Measurements from ENCODE around the gene MTMR12. TPM values are rescaled to one million over a fixed set of nuclear protein-coding genes. Genes with fewer than 3 reads are reported as not detected.

Gene MTMR12
- total and polyA plus RNA-seq, 2 of the 13 experiments (the other 11 are each of a cell fraction or from before 2014, with no cell fraction given): 23.4 to 36.6 TPM

DNA sequence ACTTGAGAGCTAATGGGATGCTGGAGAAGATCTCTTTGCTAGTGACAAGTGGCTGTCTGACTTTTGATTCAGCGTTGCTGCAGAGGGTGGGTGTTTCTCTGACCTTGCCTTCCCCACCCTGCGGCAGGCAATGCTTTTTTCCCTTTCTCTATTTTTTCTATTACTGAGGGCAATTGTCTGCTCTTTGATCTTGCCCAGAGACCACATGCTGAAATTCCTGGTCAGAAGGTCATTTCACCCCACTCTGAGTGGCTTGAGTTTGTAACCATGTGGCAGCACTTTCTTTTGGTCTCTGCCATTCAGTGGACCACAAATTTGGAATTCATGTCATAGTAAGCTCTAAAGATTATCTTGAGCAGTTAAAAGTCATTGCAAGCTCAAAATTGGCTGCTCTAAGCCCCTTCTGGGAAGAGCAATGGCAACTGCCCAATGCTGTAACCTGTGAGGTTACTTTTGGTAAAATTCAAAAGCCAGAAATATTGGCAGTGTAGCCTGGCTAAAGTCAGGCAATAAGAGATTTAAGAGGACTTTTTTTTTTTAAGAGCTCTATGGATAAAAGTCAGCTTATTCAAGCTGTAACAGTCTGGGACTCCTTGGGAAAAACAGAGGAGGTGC lies 30.4 kb upstream of the MTMR12 start (continued):
- TF ChIP-seq, protein P1, sequence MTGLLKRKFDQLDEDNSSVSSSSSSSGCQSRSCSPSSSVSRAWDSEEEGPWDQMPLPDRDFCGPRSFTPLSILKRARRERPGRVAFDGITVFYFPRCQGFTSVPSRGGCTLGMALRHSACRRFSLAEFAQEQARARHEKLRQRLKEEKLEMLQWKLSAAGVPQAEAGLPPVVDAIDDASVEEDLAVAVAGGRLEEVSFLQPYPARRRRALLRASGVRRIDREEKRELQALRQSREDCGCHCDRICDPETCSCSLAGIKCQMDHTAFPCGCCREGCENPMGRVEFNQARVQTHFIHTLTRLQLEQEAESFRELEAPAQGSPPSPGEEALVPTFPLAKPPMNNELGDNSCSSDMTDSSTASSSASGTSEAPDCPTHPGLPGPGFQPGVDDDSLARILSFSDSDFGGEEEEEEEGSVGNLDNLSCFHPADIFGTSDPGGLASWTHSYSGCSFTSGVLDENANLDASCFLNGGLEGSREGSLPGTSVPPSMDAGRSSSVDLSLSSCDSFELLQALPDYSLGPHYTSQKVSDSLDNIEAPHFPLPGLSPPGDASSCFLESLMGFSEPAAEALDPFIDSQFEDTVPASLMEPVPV (CRISPR knock-in tag; IDR thresholded peaks at IDR 0.05): no peak
- TF ChIP-seq ELF3 (CRISPR knock-in tag; IDR thresholded peaks at IDR 0.05) (no peak), TFDP1 (CRISPR knock-in tag; IDR thresholded peaks at IDR 0.05; ENCODE audit: borderline replicate concordance) (peak; percentile 23; the same call in 1 of the 2 replicates), POGZ (CRISPR knock-in tag; IDR thresholded peaks at IDR 0.05) (peak; percentile 43; the same call in 1 of the 2 replicates), NR2F6 (IDR thresholded peaks at IDR 0.05) (peak; percentile 64), NR2F6 (CRISPR knock-in tag; IDR thresholded peaks at IDR 0.05) (peak; percentile 87), JDP2 (CRISPR knock-in tag; IDR thresholded peaks at IDR 0.05; ENCODE audit: borderline replicate concordance) (no peak), ZSCAN25 (CRISPR knock-in tag; IDR thresholded peaks at IDR 0.05) (no peak), ASH2L (IDR thresholded peaks at IDR 0.05; ENCODE audit: insufficient read length, low read depth, low read length) (peak; percentile 34), ZNF12 (CRISPR knock-in tag; IDR thresholded peaks at IDR 0.05) (no peak), ZNF256 (CRISPR knock-in tag; conservative IDR thresholded peaks at IDR 0.05) (no peak), THAP7 (CRISPR knock-in tag; IDR thresholded peaks at IDR 0.05) (no peak), ZNF75D (CRISPR knock-in tag; IDR thresholded peaks at IDR 0.05; ENCODE audit: borderline replicate concordance) (no peak), ZNF724P (CRISPR knock-in tag; IDR thresholded peaks at IDR 0.05; ENCODE audit: borderline replicate concordance) (no peak), SOX6 (IDR thresholded peaks at IDR 0.05) (no peak), SOX6 (CRISPR knock-in tag; IDR thresholded peaks at IDR 0.05) (peak; percentile 61; the same call in 1 of the 2 replicates), RFX3 (CRISPR knock-in tag; IDR thresholded peaks at IDR 0.05) (no peak), ZNF383 (CRISPR knock-in tag; IDR thresholded peaks at IDR 0.05; ENCODE audit: borderline replicate concordance) (no peak), BHLHE40 (IDR thresholded peaks at IDR 0.05; ENCODE audit: low read length) (no peak), MTA1 (CRISPR knock-in tag; IDR thresholded peaks at IDR 0.05; ENCODE audit: borderline replicate concordance) (no peak), ZFP1 (CRISPR knock-in tag; IDR thresholded peaks at IDR 0.05) (no peak), ZNF556 (CRISPR knock-in tag; IDR thresholded peaks at IDR 0.05; ENCODE audit: borderline replicate concordance) (no peak), SIX1 (CRISPR knock-in tag; IDR thresholded peaks at IDR 0.05; ENCODE audit: borderline replicate concordance) (no peak), ZNF17 (CRISPR knock-in tag; IDR thresholded peaks at IDR 0.05) (no peak)
- TF ChIP-seq, protein P2, sequence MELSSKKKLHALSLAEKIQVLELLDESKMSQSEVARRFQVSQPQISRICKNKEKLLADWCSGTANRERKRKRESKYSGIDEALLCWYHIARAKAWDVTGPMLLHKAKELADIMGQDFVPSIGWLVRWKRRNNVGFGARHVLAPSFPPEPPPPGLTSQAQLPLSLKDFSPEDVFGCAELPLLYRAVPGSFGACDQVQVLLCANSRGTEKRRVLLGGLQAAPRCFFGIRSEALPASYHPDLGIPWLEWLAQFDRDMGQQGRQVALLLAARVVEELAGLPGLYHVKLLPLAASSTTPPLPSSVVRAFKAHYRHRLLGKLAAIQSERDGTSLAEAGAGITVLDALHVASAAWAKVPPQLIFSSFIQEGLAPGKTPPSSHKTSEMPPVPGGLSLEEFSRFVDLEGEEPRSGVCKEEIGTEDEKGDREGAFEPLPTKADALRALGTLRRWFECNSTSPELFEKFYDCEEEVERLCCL (CRISPR knock-in tag; IDR thresholded peaks at IDR 0.05; ENCODE audit: borderline replicate concordance): no peak
- TF ChIP-seq, protein P3, sequence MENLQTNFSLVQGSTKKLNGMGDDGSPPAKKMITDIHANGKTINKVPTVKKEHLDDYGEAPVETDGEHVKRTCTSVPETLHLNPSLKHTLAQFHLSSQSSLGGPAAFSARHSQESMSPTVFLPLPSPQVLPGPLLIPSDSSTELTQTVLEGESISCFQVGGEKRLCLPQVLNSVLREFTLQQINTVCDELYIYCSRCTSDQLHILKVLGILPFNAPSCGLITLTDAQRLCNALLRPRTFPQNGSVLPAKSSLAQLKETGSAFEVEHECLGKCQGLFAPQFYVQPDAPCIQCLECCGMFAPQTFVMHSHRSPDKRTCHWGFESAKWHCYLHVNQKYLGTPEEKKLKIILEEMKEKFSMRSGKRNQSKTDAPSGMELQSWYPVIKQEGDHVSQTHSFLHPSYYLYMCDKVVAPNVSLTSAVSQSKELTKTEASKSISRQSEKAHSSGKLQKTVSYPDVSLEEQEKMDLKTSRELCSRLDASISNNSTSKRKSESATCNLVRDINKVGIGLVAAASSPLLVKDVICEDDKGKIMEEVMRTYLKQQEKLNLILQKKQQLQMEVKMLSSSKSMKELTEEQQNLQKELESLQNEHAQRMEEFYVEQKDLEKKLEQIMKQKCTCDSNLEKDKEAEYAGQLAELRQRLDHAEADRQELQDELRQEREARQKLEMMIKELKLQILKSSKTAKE (CRISPR knock-in tag; IDR thresholded peaks at IDR 0.05; ENCODE audit: borderline replicate concordance): no peak

All from HepG2 (cell line).